Loucy (cell line): ENCODE results near the gene LRIT3.
"Not testable (repeated sequence)": the region's sequence is repeated elsewhere in the genome, so short reads cannot be mapped to it uniquely, and the experiment has no call there.

Source experiments
- H2AFZ ChIP-seq: fragments of 200-600 bp; sonication (generic); 2 replicates; pipeline ENCODE4 v1.6.0; 2016; ENCODE audit warnings: antibody characterized with exemption, mild to moderate bottlenecking, low read length, moderate library complexity
- H3F3A ChIP-seq: fragments of 200-600 bp; 2 replicates; pipeline ENCODE4 v1.6.0; 2016; ENCODE audit warnings: antibody characterized with exemption, low read depth, mild to moderate bottlenecking
- H3K27me3 ChIP-seq: fragments of 200-600 bp; sonication (generic); 2 replicates; pipeline ENCODE4 v1.6.1; 2014; ENCODE audit warnings: low read length, mild to moderate bottlenecking; ENCODE audit not compliant: insufficient read depth, poor library complexity, severe bottlenecking
- H3K36me3 ChIP-seq: fragments of 200-600 bp; sonication (generic); 2 replicates; pipeline ENCODE4 v1.6.1; 2016; ENCODE audit warnings: low read length; ENCODE audit not compliant: insufficient read depth
- H3K4me1 ChIP-seq: fragments of 200-600 bp; sonication (generic); 2 replicates; pipeline ENCODE4 v1.5.1; 2014; ENCODE audit warnings: low read length, mild to moderate bottlenecking; ENCODE audit not compliant: insufficient read depth, poor library complexity, severe bottlenecking
- H3K4me2 ChIP-seq: fragments of 200-600 bp; sonication (generic); 2 replicates; pipeline ENCODE4 v1.6.0; 2014; ENCODE audit warnings: antibody characterized with exemption, low read length, low read depth, mild to moderate bottlenecking; ENCODE audit not compliant: poor library complexity, severe bottlenecking
- H3K4me3 ChIP-seq: fragments of 200-600 bp; sonication (generic); 2 replicates; pipeline ENCODE4 v1.5.1; 2014; ENCODE audit warnings: low read length, mild to moderate bottlenecking, mixed read lengths; ENCODE audit not compliant: poor library complexity, severe bottlenecking
- H3K79me2 ChIP-seq: fragments of 200-600 bp; sonication (generic); 2 replicates; pipeline ENCODE4 v1.6.1; 2014; ENCODE audit warnings: low read length; ENCODE audit not compliant: insufficient read depth
- H3K9ac ChIP-seq: fragments of 200-600 bp; sonication (generic); 2 replicates; pipeline ENCODE4 v1.6.0; 2014; ENCODE audit warnings: mild to moderate bottlenecking, low read depth, low read length, moderate library complexity; ENCODE audit not compliant: poor library complexity, severe bottlenecking
- H3K9me2 ChIP-seq: fragments of 200-600 bp; sonication (generic); replicated peaks from 2 replicates; pipeline ENCODE4 v1.6.1; 2016; ENCODE audit warnings: low read depth, low read length, mixed read lengths
- H3K9me3 ChIP-seq: fragments of 200-600 bp; sonication (generic); 2 replicates; pipeline ENCODE4 v1.6.1; 2014; ENCODE audit warnings: mild to moderate bottlenecking, antibody characterized with exemption, low read length, low read depth; ENCODE audit not compliant: insufficient read depth
- H4K20me1 ChIP-seq: fragments of 200-600 bp; sonication (generic); 2 replicates; pipeline ENCODE4 v1.6.0; 2014; ENCODE audit warnings: antibody characterized with exemption, low read length, mild to moderate bottlenecking; ENCODE audit not compliant: insufficient read depth, poor library complexity, severe bottlenecking
- CTCF ChIP-seq: fragments of 200-600 bp; sonication (generic); conservative IDR thresholded peaks from 2 replicates; pipeline ENCODE4 v1.5.1; 2014; ENCODE audit warnings: mild to moderate bottlenecking, antibody characterized with exemption, low read length
- EZH2phosphoT487 ChIP-seq: fragments of 200-600 bp; IDR thresholded peaks from 2 replicates; pipeline ENCODE4 v1.6.1; 2018; ENCODE audit warnings: antibody characterized with exemption, mild to moderate bottlenecking, moderate library complexity, borderline replicate concordance

The LRIT3 gene

GRCh38 chr4:109875106-109875505 is 27.2 kb downstream of the LRIT3 start:
- no peak overlapping the region for H3K4me3 ChIP-seq
- H3K4me1 ChIP-seq, result no peaks in the 10 kb centered on the region
- no peaks in the 10 kb centered on the region for H3K9me2 ChIP-seq
- H3K79me2 ChIP-seq, result no peaks in the 10 kb centered on the region
- H2AFZ ChIP-seq, result no peak overlapping the region
- H3K36me3 ChIP-seq, result no peaks in the 10 kb centered on the region
- no peak overlapping the region for H3K9ac ChIP-seq
- no peaks in the 10 kb centered on the region for H3K27me3 ChIP-seq
- H3F3A ChIP-seq, result no peaks in the 10 kb centered on the region
- TF ChIP-seq CTCF (no peak), EZH2phosphoT487 (no peak)
- H3K4me2 ChIP-seq, result no peak overlapping the region
- no peaks in the 10 kb centered on the region for H4K20me1 ChIP-seq
- no peaks in the 10 kb centered on the region for H3K9me3 ChIP-seq

- H3K9ac ChIP-seq, H3K9me3 ChIP-seq, H3K36me3 ChIP-seq, H3F3A ChIP-seq, H3K4me1 ChIP-seq, H3K4me2 ChIP-seq, H4K20me1 ChIP-seq, H3K79me2 ChIP-seq, H3K4me3 ChIP-seq, H3K9me2 ChIP-seq, H3K27me3 ChIP-seq, H2AFZ ChIP-seq: not testable (repeated sequence)
These were observed 27.6 kb downstream of the LRIT3 start for GRCh38 chr4:109875553-109875952.

GRCh38 chr4:109876634-109877265 is 28.8 kb downstream of the LRIT3 start:
- TF ChIP-seq CTCF (no peak), EZH2phosphoT487 (no peak)
- Histone ChIP-seq H3F3A (no peaks in the 10 kb centered on the region), H3K27me3 (no peaks in the 10 kb centered on the region), H3K79me2 (no peaks in the 10 kb centered on the region), H3K9me2 (no peaks in the 10 kb centered on the region), H3K4me2 (no peak overlapping the region), H3K4me3 (no peak overlapping the region), H3K36me3 (no peaks in the 10 kb centered on the region), H3K9ac (no peak overlapping the region), H2AFZ (no peak overlapping the region), H3K9me3 (no peaks in the 10 kb centered on the region), H3K4me1 (no peaks in the 10 kb centered on the region), H4K20me1 (no peaks in the 10 kb centered on the region)

DNA sequence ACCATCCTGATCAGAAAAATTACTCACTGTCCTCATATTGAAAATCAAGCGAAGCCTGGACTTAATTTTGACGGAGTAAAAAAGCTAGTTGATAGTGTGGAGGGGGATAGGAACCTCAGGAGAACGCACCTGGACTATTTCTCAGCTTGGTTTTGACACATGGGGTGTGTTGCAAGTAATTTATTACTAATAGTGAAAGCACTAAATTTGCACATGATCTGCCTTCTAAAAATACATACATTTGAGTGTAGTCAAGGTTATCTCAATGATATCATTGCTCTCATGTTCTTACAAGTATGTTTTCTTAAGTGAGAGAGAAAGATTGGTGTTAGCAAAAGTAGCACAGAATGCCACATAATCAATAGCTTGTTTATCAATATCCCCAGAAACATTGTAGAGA is 29.5 kb downstream of the LRIT3 start:
- no peaks in the 10 kb centered on the region for H3K36me3 ChIP-seq
- no peaks in the 10 kb centered on the region for H3K79me2 ChIP-seq
- H3K9me2 ChIP-seq, result no peaks in the 10 kb centered on the region
- no peak overlapping the region for H3K4me2 ChIP-seq
- H4K20me1 ChIP-seq, result no peaks in the 10 kb centered on the region
- H3K9me3 ChIP-seq, result no peaks in the 10 kb centered on the region
- H3K9ac ChIP-seq, result no peak overlapping the region
- TF ChIP-seq EZH2phosphoT487 (no peak), CTCF (no peak)
- H3K27me3 ChIP-seq, result no peaks in the 10 kb centered on the region
- H3K4me3 ChIP-seq, result no peak overlapping the region
- H3F3A ChIP-seq, result no peaks in the 10 kb centered on the region
- H2AFZ ChIP-seq, result no peak overlapping the region
- H3K4me1 ChIP-seq, result no peaks in the 10 kb centered on the region
